AML-193 (cell line): Measurements from ENCODE around the gene KLHL8.
A peak's percentile ranks its signal among the peaks of the same experiment; 100 is the strongest.
"Not testable (repeated sequence)": the region's sequence is repeated elsewhere in the genome, so short reads cannot be mapped to it uniquely, and the experiment has no call there.

Experiments used
- DNase-seq, 2 experiments: peaks; one replicate each; lab custom pipeline; 2025; lab: John Stamatoyannopoulos, UW

Gene KLHL8

DNA sequence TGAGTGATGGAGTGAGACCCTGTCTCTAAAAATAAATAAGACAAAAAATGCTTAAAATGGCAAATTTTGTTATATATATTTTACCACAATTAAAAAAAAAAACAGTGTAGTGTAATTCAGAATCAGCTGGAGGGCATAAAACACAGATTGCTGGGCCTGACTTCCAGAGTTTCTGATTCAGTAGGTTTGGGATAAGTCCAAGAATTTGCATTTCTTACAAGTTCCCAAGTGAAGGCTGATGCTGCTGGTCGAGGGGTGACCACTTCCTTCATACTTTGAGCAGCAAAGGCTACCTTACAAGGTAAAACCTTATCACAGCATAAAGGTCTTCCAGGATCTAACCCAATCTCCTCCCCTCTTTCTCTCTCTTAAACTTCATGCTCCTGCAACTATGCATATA lies 40.7 kb downstream of the KLHL8 start:
- DNase-seq, result no peak

DNA sequence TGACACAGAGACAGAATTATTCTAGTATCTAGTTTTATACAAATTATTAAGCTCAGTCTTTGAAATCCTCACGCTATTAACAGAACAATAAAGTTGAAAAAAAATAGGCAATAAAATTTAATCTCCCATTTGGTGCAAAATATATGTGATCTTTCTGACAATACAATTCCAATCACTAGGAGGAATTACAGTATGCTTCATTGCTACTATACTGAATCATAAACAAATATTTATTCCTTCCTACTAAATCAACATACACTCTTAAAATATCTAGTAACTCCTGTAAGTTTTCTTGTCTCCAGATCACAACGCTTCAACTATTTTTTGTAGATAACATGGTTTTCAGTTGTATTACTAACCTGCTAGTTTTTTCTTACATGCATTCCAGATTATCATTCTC lies 45.7 kb downstream of the KLHL8 start:
- DNase-seq, result no peak

DNA sequence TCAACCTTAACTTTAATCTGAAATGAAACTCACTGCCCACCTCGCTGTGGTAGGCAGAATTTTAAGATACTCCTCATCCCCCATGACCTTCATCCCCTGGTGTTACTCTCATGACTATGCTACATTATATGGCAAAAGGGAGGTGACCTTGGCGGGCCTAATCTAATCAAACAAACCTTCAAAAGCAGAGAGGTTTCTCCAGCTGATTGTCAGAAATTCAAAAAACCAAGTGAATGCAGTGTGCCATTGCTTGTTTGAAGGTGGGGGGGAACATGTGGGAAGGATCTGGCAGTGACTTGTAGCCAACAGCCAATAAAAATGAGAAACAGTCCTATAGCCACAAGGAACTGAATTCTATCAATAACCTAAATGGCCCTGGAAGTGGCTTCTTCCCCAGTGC lies 48.5 kb downstream of the KLHL8 start:
- DNase-seq, result no peak

DNA sequence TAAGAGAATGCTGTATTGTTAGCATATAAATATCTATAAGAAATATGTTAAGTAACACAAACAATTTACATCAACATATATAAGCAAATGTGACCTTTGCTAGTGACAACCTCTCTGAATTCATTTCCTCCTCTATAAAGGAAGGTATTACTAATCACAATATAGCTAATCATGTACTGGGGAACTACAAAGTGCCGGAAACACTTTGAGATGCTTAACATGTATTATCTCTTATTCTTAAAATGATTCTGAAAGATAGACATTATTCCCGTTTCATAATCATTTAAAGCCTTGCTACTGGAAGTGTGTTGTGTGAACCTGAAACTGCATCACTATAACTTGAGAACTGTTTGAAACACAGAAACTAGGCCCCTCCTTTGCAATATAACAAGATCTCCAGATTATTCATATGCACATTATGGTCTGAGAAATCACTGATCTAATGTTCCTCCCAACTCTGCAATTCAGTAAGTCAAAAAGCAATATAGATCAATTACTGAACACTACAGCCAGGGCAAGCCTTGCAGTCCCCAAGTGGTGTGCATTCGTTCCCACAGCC lies 54.0 kb downstream of the KLHL8 start:
- DNase-seq, result no peak

DNA sequence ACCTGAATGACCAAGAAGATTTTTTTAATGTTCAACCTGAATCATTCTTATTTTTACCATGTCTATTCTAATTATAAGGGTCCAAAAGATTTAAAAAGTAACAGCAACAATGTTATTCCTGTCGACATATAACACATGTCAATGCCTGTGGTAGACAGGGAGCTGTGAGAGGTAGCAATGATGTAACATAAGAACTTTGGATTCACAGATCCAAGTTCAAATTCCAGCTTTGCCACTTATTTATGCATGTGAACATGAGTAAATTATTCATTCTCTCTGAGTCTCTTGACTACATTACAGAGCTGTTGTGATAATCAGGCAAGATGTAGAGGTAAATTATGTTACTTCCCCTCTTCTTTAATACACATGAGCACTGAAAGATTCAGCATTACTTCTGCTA lies 54.5 kb downstream of the KLHL8 start:
- DNase-seq, result no peak

DNA sequence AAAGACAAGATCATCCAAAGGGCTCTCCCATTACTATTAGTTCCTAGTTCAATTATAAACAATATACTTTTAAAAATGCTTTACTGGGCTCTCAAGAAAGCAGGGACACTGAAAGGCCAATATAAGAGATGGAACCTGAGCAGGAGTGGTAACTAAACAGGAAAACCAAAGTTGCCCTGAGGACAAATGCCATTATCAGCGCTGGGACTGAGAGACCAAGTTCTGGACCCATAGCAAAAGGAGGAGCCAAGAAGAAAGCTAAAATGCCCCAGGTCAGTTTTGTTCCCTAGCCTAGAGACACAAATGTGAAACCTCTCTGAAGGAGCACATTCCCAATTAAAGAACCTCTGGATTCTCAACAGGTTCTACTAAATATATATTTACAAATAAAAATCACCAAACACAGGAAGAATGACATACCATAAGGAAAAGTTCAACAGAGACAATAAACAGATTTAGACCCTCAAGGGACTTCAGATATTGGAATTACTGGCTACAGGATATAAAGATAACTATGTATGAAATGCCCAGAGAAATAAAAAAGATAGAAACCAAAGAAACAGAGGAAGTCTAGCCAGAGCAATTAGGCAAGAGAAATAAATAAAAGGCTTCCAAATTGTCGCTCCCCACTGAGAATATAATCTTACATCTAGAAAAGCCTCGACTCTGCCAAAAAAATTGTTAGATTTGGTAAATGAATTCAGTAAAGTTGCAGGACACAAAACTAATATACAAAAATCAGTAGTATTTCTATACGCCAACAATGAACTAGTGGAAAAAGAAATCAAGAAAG lies 67.1 kb downstream of the KLHL8 start:
- DNase-seq, result no peak

DNA sequence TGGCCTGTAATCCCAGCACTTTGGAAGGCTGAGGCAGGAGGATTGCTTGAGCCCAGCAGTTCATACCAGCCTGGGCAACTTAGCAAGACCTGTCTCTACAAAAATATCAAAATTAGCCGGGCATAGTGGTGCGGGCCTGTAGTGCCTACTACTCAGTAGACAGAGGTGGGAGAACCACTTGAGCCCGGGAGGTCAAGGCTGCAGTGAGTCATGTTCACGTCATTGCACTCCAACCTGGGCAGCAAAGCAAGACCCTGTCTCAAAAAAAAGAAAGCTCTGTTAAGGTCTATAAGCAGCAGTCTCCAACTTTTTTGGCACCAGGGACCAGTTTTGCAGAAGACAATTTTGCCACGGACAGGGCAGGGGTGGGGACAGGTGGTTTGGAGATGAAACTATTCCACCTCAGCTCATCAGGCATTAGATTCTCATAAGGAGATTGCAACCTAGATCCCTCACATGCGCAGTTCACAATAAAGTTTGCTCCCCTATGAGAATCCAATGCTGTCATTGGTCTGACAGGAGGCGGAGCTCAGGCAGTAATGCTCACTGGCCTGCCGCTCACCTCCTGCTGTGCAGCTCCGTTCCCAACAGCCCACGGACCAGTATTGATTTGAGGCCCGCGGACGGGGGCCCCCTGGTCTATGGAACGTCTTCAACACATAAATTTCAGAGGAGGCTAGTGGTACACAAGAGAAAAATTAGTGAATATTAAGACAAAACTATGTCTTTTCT lies 67.9 kb downstream of the KLHL8 start:
- no peak for DNase-seq

DNA sequence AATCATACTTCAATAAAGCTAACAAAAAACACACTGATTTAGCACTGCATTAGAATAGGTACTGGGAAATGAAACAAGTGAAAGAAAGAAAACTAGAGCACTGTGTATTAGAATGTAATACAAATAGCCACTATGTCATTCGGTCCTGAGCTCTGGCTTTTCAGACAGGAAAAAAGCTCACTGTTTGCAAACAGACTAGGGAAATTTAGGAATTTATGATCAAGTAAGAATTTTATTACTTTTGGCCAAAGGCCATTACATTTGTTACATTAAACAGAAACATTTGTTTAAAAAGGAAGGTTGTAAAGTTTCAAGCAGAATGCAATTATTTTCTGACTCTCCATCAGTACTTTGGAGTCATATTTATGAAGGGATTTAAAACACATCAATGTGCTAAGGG lies 68.7 kb downstream of the KLHL8 start:
- DNase-seq, result no peak

DNA sequence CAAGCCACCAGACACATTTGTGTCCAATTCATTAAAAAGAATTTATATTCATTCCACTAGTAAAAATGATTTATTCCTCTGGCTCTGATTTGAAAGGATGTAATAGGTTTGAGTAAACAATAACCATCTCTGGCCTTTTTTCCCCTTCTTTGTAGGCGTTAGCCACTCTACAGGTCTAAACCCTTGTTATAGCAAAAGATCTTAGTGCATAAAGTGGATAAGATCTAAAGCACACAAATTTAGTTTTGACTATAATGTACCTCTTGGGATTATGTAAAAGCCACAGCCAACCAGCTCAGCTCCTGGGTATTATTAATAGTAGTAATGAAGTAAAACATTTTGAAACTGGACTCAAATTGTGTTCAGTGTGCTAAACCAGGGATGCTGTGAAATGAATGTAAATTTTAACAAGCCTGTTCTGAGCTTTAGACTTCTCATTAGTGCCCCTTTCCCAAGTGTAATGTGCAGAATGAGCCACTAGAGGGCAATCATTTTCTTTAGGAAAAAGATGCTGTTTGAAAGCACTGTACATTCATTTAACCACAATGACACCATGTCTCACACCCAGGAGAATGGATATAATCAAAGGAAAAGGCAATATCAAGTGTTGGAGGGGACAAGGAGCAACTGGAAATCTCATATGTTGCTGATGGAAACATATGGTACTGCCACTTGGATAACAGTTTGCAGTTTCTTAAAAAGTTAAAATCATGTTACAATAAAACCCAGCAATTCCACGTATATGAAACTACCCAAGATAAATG lies 69.7 kb downstream of the KLHL8 start:
- peak; percentile 70 to 73 for DNase-seq

DNA sequence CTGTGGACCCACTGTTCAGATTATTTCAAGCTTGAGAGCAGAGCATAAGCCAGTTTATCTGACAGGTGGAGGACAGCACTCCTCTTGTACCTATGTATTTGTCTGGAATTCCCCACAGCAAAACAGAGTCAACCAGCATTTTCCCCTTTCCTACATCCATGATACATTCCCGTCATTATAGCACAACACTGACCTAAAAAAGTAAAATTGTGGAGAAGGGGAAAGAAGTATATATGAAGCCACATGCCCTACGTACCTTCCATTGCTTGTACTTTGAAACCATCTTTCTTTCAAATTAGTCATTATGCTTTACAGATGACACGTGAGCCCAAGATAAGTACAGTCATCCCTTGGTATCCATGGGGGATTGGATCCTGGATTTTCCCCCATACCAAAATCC lies 73.3 kb downstream of the KLHL8 start:
- no peak for DNase-seq

DNA sequence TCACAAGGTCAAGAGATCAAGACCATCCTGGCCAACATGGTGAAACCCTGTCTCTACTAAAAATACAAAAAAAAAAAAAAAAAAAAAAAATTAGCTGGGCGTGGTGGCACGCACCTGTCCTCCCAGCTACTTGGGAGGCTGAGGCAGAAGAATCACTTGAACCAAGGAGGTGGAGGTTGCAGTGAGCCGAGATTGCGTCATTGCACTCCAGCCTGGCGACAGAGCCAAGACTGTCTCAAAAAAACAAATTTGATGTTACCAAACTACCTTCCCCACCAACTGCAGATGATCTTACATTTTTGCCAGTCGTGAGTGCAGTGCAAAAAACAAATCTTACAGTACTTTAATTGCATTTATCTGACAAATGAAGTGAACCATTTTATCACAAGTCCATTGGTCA lies 74.5 kb downstream of the KLHL8 start:
- DNase-seq, result not testable (repeated sequence)

DNA sequence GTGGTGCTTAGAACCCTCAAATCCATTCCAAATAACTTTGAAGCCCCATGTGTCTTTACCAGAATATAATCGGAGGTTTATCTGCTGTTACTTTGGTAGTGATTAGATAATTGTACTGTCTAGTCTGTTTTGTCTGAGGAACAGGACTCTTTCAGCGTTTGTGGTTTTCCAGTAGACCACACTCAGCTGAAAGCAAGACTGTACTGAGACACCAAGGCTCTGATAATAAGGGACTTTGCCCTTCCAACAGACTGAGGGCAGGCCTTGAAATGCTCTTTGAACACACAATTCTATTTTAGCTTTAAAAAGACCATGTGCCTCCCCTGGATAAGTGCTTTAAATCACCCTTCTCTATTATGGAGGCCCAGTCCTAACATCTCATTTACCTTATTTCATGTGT lies 76.1 kb downstream of the KLHL8 start:
- DNase-seq, result no peak

DNA sequence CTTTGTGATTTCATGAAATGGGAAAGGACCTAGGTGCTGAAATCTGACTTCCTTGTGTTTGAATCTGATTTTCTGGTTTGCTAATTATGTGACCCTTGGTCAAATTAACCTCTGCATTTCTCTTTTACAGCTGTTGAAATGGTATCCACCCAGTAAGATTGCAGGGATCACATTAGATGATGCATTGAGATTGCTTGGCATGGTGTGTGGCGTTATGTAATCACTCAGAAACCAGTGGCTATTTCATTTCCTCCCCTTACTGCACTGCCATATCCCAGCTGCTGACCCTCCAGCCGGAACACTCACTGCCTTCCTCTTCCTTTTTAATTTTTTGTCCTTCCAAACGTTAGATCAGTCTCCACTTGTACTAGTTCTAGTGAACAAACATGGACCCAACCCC lies 79.0 kb downstream of the KLHL8 start:
- DNase-seq, result no peak

DNA sequence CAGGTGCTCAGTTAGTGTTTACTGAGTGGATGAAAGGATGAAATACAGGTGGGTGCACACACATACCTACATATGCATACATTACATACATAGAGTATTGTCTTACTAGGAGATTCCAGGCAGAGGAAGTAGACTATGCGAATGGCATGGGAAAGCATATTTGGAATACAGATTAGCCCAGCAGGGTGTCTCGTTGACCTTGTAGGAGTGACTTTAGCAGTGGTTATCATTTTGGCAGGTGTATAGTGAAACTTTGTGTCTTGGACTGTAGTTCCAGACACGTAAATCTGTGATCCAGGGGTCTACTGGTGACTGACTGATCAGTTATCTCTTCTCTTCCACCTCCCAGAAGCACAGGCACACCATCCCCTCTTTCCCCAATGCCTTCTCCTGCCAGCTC lies 86.3 kb downstream of the KLHL8 start:
- no peak for DNase-seq

DNA sequence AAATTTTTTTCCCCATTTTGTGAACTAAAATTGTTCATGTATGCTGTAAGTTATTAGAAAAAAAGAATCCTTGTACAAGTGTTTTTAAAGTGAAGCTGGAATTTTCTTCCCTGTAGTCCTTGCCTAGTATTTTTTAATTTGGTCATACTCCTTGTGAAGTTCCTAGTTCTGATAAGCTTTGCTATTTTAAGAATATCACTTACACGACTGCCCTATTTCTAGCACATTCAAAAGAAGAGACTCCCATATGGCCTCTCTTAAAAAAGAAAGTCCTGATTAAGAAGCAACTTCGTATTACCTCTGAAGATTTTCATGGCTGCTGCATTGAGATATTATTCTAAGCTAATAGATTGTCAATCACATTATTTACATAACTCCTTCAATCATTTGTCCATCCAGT lies 87.2 kb downstream of the KLHL8 start:
- no peak for DNase-seq

DNA sequence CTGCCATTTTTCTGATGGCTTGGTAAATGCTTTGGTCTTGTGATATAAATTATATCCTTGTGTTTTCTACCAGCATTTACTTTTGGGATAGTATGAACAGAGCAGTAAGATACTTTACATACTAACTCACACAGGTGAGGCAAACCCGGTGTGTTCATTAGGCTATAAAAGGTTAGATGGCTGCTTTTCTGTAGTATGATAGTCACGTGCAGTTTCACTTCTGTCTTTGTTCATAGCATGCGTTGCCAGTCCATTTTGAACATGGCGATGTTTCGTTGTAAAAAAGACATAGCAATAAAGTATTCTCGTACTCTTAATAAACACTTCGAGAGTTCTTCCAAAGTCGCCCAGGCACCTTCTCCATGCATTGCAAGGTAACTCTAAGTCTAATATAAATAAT lies 88.4 kb downstream of the KLHL8 start:
- DNase-seq, result no peak

DNA sequence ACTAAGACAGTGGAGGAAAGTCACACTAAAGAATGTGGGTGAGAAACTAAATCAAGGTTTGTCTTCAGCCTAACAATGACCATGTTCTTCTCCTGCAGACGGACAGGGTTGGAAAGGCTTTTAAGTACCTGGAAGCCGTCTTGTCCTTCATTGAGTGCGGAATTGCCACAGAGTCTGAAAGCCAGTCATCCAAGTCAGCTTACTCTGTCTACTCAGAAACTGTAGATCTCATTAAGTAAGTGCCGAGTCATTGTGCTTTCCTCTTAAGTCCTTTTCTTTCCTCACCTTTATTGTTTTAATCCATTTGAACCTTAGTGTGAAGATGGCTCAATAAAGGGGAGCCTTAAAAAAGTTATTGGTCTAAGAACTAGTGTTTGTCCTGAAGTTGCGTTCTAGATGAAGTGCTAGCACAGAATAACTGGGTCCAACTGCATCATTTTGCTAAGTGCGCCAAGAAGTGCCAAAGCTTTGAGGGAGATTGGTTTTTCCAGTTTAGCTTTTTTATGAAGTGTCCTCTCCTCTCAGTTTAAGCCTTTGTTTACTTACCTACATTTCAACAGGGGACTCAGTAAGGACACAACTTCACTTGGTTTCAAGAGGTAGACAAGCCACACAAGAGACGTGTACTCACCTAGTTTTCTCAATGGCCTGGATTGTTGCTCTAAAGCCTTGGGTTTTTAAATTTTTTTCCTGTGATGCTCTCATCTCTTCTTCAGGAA lies 89.3 kb downstream of the KLHL8 start:
- DNase-seq, result no peak

DNA sequence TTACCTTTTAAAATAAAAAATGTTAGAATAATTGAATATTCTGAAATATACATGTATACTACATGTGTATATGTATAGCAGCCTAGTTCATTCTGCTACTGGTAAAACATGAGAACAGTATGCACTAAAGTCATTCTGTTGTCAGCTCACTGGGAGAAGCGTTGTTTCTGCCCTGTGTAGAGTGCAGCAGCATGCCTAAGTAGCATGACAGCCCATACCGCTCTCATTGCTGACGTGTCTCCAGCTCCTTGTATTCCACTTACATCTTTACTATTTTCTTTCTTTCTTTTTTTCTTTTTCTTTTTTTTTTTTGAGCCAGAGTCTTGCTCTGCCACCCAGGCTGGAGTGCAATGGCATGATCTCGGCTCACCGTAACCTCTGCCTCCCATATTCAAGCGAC lies 90.7 kb downstream of the KLHL8 start:
- no peak for DNase-seq

DNA sequence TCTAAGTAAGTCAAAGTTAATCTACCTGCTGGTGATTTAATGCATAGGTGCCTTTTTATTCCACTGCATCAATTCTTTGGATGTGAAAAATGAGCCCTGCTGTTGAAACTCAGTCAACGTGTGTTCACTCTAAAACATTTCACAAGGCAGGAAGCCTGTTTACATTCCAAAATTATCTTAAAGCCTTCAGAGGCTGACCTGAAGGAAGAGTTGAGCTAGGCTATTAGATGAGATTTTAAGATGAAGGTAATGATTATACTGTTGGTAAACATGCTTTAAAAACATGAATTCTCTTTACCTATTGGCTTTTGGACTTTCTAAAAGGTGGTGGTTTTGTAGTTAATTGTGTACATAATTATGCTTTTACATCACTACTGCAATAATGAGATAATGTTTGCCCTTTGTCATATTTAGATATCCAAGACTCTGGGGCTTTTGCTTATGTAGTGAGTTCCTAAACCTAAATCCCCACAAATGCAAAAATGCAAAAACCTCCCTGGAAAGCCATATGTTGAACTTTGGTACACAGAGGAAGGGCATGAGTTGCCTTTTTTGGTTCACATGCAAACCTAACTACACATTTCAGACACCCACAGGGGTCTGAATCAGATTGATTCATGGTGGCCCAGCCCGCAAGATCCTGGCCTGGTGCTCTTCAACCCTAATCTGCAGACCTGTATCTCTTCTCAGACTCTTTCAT lies 92.3 kb downstream of the KLHL8 start:
- no peak for DNase-seq

DNA sequence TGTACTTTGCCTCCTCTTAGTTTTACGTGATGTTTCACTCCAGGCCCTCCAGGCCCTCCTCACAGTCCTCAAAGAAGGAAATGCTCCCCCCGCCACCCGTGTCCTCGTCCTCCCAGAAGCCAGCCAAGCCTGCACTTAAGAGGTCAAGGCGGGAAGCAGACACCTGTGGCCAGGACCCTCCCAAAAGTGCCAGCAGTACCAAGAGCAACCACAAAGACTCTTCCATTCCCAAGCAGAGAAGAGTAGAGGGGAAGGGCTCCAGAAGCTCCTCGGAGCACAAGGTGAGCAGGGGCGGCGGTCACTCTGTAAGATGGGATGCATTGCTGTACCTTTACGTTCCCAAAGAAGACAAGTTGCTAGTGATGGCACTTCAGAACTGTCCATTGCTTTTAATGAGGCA lies 94.4 kb downstream of the KLHL8 start:
- DNase-seq, result no peak

DNA sequence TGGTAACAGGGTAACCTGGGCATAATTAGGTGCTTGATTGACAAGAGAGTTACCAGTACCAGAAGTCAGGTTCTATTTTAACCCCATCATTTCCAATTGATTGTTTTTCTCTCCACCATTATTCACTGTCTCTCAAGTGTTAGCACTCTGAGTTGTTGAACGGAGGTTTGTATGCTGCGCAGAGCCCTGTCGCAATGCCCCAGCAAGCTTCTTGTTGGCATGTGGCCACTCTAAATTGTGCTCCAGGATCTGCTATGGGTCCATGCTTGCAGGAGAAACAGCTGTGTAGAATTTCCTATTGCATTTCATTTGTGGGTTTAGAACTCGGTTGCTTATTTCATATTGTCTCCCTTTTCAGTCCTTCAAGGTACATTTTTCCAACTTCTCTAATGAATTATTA lies 98.2 kb downstream of the KLHL8 start:
- DNase-seq, result no peak
